MM.1S (cell line): ENCODE data around the gene TES.
A peak's percentile ranks its signal among the peaks of the same experiment; 100 is the strongest.

ENCODE experiments used
- DNase-seq: peaks from one replicate; pipeline ENCODE4 v3.0.0-alpha.2; 2015
- H2AFZ ChIP-seq: fragments of 300-600 bp; sonication (generic); 2 replicates; pipeline ENCODE4 v1.6.0; 2016; ENCODE audit warnings: antibody characterized with exemption, low read length
- H3F3A ChIP-seq: fragments of 300-600 bp; sonication (generic); 2 replicates; pipeline ENCODE4 v1.6.1; 2016; ENCODE audit warnings: mild to moderate bottlenecking, antibody characterized with exemption, low read length, moderate library complexity, mixed read lengths; ENCODE audit not compliant: insufficient read depth
- H3K27ac ChIP-seq: fragments of 300-600 bp; sonication (generic); 2 replicates; pipeline ENCODE4 v1.5.1; 2016; ENCODE audit warnings: mild to moderate bottlenecking, low read length
- H3K27me3 ChIP-seq: fragments of 300-600 bp; sonication (generic); replicated peaks from 2 replicates; pipeline ENCODE4 v1.6.0; 2016; ENCODE audit warnings: low read length; ENCODE audit not compliant: insufficient read depth
- H3K36me3 ChIP-seq: fragments of 300-600 bp; sonication (generic); replicated peaks from 2 replicates; pipeline ENCODE4 v1.6.1; 2016; ENCODE audit warnings: mild to moderate bottlenecking, low read length, mixed read lengths; ENCODE audit not compliant: insufficient read depth
- H3K4me1 ChIP-seq: fragments of 300-600 bp; sonication (generic); 2 replicates; pipeline ENCODE4 v1.6.1; 2016; ENCODE audit warnings: low read length, mixed read lengths
- H3K4me2 ChIP-seq: fragments of 300-600 bp; sonication (generic); 2 replicates; pipeline ENCODE4 v1.6.0; 2016; ENCODE audit warnings: low read depth, low read length
- H3K4me3 ChIP-seq: fragments of 300-600 bp; sonication (generic); 2 replicates; pipeline ENCODE4 v1.5.1; 2016; ENCODE audit warnings: low read length, mixed read lengths
- H3K79me2 ChIP-seq: fragments of 300-600 bp; sonication (generic); 2 replicates; pipeline ENCODE4 v1.6.1; 2016; ENCODE audit warnings: mixed run types, low read length, mixed read lengths
- H3K9ac ChIP-seq: fragments of 300-600 bp; sonication (generic); 2 replicates; pipeline ENCODE4 v1.6.1; 2016; ENCODE audit warnings: low read length, mixed read lengths
- H3K9me2 ChIP-seq: fragments of 300-600 bp; sonication (generic); replicated peaks from 2 replicates; pipeline ENCODE4 v1.6.1; 2016; ENCODE audit warnings: mild to moderate bottlenecking, low read length, mixed read lengths; ENCODE audit not compliant: insufficient read depth
- H3K9me3 ChIP-seq: fragments of 300-600 bp; sonication (generic); replicated peaks from 2 replicates; pipeline ENCODE4 v1.6.1; 2016; ENCODE audit warnings: mild to moderate bottlenecking, low read length, mixed read lengths; ENCODE audit not compliant: insufficient read depth
- H4K20me1 ChIP-seq: fragments of 300-600 bp; sonication (generic); 2 replicates; pipeline ENCODE4 v1.6.1; 2016; ENCODE audit warnings: mild to moderate bottlenecking, low read length, moderate library complexity, mixed read lengths; ENCODE audit not compliant: insufficient read depth
- EZH2 ChIP-seq: fragments of 300-600 bp; sonication (generic); optimal IDR thresholded peaks from 2 replicates; pipeline ENCODE3; 2017; ENCODE audit warnings: low read depth, mild to moderate bottlenecking, antibody characterized with exemption, low read length, mixed read lengths
- EZH2phosphoT487 ChIP-seq: fragments of 300-600 bp; sonication (generic); IDR thresholded peaks from 2 replicates; pipeline ENCODE4 v1.6.1; 2018; ENCODE audit warnings: antibody characterized with exemption, low read length
- TF ChIP-seq, protein P1 (sequence below): fragments of 300-600 bp; sonication (generic); IDR thresholded peaks from 2 replicates; pipeline ENCODE4 v1.5.1; 2016; ENCODE audit warnings: antibody characterized with exemption, low read length, mixed read lengths

Gene TES

DNA sequence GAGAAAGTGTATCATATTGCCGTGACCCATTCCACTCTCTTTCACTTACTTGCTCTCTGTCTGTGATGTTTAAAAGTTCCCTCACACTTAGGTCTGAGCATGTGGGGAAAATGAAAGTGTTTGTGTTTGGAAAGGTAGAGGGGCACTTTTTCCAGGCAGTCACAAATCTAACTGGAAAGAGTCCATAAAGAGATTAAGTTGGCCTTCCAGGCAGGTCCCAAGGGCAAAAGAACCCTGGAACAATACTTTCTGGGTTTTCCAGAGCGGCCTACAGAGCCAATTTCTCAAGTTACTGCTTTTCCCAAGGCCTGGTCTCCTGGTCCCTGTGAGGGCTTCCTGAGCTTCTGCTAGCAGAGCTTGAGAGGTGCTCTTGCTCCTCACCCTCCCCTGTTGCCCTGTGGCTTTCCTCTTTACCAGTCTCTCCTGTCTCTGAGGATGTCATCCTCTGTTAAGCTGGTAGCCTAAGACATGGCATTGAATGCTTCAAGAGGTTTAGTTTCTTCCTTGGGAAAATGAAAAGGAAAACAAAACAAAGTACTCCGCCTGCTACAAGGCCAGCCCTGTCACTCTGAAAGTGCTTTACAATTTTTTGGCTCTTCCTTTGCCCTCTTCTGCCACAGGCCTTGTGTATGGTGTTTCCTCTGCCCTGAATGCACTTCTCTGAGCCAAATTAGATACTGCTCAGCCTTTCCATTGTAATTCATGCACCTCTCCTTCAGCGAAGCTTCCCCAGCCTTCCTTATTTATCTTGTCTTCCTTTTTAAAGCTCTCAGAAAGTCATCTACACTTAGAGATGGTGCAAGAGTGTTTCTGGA is 20.1 kb downstream of the TES start:
- Histone ChIP-seq H3K4me2 (peak overlapping the region; percentile 64; the same call in 1 of the 2 replicates), H3K4me3 (no peak overlapping the region), H3K9me2 (no peaks in the 10 kb centered on the region), H3K9ac (no peak overlapping the region), H3K27me3 (no peaks in the 10 kb centered on the region), H3K4me1 (peaks cover 53% of the 10 kb centered on the region), H3K79me2 (peaks cover 95% of the 10 kb centered on the region), H4K20me1 (peaks cover 21% of the 10 kb centered on the region), H3F3A (peaks cover 22% of the 10 kb centered on the region), H3K27ac (peak overlapping the region; percentile 3; the same call in 1 of the 2 replicates), H2AFZ (no peak overlapping the region), H3K9me3 (no peaks in the 10 kb centered on the region), H3K36me3 (no peaks in the 10 kb centered on the region)
- no peak for TF ChIP-seq EZH2phosphoT487
- no peak for TF ChIP-seq EZH2
- TF ChIP-seq, protein P1, sequence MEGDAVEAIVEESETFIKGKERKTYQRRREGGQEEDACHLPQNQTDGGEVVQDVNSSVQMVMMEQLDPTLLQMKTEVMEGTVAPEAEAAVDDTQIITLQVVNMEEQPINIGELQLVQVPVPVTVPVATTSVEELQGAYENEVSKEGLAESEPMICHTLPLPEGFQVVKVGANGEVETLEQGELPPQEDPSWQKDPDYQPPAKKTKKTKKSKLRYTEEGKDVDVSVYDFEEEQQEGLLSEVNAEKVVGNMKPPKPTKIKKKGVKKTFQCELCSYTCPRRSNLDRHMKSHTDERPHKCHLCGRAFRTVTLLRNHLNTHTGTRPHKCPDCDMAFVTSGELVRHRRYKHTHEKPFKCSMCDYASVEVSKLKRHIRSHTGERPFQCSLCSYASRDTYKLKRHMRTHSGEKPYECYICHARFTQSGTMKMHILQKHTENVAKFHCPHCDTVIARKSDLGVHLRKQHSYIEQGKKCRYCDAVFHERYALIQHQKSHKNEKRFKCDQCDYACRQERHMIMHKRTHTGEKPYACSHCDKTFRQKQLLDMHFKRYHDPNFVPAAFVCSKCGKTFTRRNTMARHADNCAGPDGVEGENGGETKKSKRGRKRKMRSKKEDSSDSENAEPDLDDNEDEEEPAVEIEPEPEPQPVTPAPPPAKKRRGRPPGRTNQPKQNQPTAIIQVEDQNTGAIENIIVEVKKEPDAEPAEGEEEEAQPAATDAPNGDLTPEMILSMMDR: no peak
- DNase-seq: no peak

DNA sequence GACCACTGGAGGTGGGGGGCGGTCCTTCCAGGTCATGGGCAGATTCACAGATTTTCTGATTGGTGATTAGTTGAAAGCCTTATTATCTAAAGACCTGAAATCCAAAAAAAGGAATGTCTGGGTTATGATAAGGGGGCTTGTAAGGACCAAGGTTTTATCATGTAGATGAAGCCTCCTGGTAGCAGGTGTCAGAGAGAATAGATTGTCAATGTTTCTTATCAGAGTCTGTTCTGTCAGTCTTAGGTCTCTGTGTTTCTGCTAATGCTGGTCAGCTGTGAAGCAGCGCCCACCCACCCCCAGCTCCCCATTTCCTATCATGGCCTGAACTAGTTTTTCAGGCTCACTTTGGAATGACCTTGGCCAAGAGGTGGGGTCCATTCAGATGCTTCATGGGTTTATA is 21.2 kb downstream of the TES start:
- no peak overlapping the region for H3K27ac ChIP-seq

DNA sequence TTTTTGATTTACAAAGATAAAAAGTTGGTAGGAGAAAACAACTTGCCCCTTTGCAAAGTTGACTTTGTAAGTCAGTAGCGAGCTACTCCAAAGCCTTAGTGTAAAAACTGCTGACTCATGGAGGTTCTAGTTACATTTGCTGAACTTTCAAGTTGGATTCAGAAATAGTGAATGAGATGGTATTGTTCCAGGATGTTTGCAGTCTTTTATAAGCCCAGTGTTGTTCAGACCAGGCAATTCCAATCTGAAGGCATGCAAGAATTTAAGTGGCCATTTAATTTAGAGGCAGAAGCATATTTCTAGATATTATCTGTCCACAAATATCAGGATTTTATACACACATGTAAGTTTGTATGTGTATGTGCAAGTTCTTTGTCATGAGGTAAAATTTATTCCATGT is 21.6 kb downstream of the TES start:
- Histone ChIP-seq H3K36me3 (no peaks in the 10 kb centered on the region), H3K9me2 (no peaks in the 10 kb centered on the region), H3K27ac (no peak overlapping the region), H3K4me1 (peaks cover 53% of the 10 kb centered on the region), H3K79me2 (peaks cover 95% of the 10 kb centered on the region), H3K4me3 (no peak overlapping the region), H3K9ac (no peak overlapping the region), H3K4me2 (peak overlapping the region; percentile 11; the same call in 1 of the 2 replicates), H3K27me3 (no peaks in the 10 kb centered on the region), H4K20me1 (peaks cover 17% of the 10 kb centered on the region), H3F3A (peaks cover 22% of the 10 kb centered on the region), H2AFZ (no peak overlapping the region), H3K9me3 (no peaks in the 10 kb centered on the region)
- peak; percentile 67 for DNase-seq
- TF ChIP-seq, protein P1: no peak
- TF ChIP-seq EZH2 (no peak), EZH2phosphoT487 (no peak)

More for the DNA sequence above, 21.2 kb downstream of the TES start:
- Histone ChIP-seq H3K79me2 (peaks cover 95% of the 10 kb centered on the region), H3K4me3 (no peak overlapping the region), H3K27me3 (no peaks in the 10 kb centered on the region), H3K4me2 (peak overlapping the region; percentile 11; the same call in 1 of the 2 replicates), H3F3A (peaks cover 22% of the 10 kb centered on the region), H3K36me3 (no peaks in the 10 kb centered on the region), H3K9me2 (no peaks in the 10 kb centered on the region), H3K9me3 (no peaks in the 10 kb centered on the region), H4K20me1 (peaks cover 17% of the 10 kb centered on the region), H3K9ac (no peak overlapping the region), H2AFZ (no peak overlapping the region), H3K4me1 (peaks cover 53% of the 10 kb centered on the region)
- TF ChIP-seq, protein P1: no peak
- no peak for TF ChIP-seq EZH2phosphoT487
- no peak for TF ChIP-seq EZH2
- DNase-seq: no peak
